Right lobe of liver (tissue), 4 donors: Measurements from ENCODE around the gene CACFD1.

Experiments
- CTCF ChIP-seq, 4 donors: fragments of 200-600 bp in 3 of 4; fragments of 450-650 bp in 1 of 4; IDR thresholded peaks; one replicate each; pipeline versions ENCODE4 v1.5.1 to v1.8.0; 2016 to 2022; ENCODE audit warnings: antibody characterized with exemption in 4 of 4, mild to moderate bottlenecking in 2 of 4
- POLR2A ChIP-seq: fragments of 450-650 bp; IDR thresholded peaks from one replicate; pipeline ENCODE4 v1.6.1; 2017; ENCODE audit warnings: antibody characterized with exemption, mild to moderate bottlenecking
- donor health status: DM: no; HTN: no; CAD: no.
- donor health status: DM: no; HTN: no; CAD: no.
- donor health status: DM: no; HTN: yes; CAD: no.

GRCh38 chr9:133494636-133495326 lies 35.0 kb downstream of the CACFD1 start:
- TF ChIP-seq CTCF (IDR thresholded peaks at IDR 0.05) (no peak), POLR2A (no peak)
